Measurements from ENCODE around the gene KCNH1.
"Not testable (repeated sequence)": the region's sequence is repeated elsewhere in the genome, so short reads cannot be mapped to it uniquely, and the experiment has no call there.

KCNH1 gene

DNA sequence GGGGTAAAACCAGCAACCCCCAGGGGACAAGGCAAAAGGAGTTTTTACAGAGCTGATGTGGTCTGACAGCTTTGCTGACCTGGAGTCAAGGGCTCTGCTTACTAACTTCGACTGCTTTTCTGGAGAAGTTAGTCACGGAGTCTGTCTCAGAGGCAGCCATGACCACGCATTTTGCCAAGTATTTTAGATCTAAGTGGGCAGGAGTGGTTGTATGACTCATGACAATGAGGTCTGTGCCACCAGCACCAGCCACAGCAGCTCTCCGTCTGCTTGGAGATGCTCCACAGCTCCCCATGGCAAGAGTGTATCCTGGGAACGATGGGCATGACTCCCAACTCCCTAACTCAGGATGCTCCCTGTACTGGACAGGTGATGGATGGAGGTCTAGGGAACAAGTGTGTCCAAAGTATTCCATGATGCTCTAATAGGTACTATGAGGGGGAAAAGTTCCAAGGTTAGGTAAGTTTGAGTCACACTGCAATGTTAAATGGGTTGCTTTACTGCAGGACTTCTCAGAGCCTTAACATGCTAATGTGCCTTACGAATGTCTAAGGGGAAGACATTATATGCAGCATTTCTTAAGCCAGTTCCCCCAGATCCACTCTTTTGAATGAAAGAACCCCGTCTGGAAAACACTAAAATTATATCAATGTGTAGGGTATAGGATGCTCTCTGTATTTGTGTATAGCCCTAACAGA lies 446.2 kb downstream of the KCNH1 start:
- DNase-seq (ENCODE audit: low spot score), result no peak

DNA sequence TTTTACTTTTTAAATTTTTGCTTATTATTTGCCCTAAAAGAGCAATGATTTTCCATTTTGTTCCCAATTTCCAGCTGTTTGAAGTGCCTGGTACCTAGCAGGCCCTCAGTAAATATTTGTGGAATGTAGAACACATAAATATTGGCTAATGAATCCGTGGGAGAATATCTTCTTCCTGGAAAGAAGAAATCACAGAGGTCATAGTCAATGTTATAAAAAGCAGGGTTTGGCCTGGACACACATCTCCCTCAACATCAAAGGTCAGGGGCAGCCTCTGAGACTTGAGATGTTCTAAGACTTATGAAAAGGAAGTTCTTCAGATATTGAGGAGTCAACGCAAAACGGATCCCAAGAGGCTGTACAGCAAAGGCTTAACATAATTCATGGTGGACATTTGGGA lies 447.1 kb downstream of the KCNH1 start:
- no peak for DNase-seq (ENCODE audit: low spot score)

DNA sequence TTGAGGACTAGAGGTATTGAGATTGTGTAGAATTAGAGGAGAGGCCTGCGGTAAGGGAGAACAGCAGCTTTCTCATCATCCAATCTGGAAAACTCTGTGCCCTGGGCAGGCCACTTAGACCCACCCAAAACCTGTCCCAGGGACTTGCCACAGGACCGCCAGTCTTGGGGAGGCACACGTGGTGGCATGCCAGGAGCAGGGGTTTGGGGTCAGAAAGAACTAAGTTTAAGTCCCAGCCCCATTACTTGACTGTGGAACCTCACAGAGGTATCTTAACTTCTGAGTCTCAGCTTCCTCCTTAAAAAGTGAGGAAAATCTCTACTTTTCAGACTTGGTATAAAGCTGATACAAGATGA lies 448.7 kb downstream of the KCNH1 start:
- DNase-seq (ENCODE audit: low spot score), result no peak

DNA sequence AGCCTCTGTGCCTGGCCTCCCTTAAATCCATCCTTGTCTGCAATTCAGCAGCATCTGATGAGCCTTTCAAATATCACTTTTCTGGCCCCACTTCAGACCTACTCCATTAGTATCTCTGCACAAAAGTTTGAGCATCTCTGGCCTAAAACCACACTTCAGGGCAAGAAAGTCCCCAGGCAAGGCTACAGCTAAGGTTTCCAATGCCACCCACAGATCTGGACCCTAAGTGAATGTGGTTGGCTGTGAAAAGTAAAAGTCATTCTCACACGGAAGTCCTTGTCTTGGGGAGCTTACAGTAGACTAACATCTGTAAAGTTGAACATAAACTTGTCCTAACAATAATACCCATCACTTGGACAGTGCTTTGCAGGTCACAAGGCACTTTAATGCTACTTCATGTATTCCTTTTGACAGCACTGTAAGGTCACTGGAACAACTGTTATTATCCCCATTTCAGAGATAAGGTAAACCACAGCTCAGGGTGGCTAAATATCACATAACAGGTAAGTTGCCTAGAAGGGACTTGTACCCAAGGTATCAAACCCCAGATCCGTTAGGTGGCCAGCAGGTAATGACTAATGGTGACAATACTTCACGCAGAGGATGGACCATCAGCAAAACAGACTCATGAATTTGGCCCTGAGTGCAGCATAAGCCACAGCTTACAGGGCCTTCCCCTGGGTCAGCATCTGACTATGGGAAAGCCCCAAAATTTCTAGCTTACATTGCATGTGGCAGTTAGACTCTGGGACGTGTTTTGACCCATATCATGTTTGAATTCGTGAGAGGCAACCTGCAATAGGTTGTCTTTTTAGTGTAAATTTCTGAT lies 449.3 kb downstream of the KCNH1 start:
- no peak for DNase-seq (ENCODE audit: low spot score)

DNA sequence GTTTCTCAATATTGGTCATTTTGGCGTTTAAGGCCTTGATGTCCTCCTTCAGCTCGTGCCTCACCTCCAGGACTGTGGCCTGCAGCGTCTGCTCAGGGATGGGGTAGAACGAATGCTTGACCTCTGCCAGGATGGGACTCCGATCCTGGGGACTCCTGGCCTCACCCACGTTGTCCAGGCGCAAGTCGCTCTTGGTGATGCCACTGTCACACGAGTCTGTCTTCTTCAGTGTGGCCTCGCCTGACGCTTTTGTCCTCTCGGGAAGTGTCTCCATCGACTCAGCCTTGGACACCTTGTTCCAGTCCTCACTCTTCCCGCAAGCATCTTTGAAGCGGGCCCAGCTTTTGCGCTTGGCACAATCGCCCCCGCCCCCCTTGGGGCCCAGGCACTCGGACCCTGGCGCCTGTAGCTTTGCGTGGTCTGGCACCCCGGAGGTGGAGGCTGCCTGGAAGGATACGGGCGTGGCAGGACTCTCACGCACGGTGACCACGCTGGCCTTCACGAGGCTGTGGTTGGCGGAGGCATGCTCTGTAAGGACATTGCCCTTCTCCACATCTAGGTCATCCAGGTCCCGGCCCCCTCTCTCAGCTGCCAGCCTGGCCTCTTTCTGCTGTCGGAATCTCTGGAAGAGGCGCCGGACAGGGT lies 450.4 kb downstream of the KCNH1 start:
- no peak for DNase-seq (ENCODE audit: low spot score)

DNA sequence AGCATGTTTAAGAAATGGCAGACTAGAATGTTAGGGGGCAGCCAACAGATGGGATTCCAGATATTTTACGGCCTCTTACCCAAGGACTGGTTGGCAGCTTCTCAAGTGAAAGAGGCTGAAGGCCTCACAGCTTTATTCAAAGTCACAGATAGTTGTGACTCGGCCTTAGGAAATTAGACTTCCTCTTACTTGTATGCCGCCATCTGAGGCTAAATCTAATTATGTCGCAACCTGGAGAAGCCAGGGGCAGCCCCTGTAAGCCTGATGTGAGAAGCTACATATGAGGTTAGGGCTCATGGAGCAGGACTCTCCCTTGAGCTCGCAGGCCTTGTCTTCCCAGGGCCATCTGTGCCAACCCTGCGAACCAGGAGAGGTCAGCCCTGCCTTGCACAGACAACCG lies 452.8 kb downstream of the KCNH1 start:
- no peak for DNase-seq (ENCODE audit: low spot score)

DNA sequence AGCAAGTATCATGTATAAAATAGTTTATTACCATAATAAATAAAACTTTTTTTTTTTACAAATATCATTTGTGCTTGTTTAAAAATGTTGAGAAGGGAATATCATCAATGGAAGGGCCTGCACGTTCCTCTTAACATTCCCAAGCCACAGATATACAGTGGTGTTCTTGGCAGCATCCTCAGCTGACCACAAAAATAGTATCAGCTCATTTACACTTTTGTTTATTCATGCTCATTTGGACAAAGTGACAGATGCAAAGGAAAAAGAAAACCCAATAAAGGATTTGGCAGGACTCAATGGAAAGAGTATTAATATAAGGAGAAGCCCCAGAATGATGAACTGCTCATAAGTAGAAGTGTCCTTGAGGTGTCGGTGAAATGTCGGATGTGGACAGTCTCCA lies 455.6 kb downstream of the KCNH1 start:
- no peak for DNase-seq (ENCODE audit: low spot score)

DNA sequence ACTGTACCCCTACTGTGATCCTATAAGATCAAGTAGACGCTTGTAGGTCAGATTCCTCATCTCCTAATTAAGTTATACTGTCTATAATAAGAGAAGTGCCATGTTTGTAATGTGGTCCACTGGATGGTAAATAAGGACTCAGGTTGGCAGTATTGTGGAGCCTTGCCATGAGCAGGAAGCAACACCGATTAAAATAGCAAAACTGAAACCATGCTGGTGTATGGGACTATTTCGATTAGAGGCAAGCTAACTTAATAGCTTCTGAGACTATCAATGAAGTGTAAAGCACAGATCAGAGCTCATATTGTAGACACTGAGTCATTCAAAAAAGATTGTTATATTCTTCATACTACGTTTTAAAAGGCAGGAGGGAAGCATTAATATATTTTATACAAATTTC lies 456.4 kb downstream of the KCNH1 start:
- DNase-seq (ENCODE audit: low spot score), result no peak

DNA sequence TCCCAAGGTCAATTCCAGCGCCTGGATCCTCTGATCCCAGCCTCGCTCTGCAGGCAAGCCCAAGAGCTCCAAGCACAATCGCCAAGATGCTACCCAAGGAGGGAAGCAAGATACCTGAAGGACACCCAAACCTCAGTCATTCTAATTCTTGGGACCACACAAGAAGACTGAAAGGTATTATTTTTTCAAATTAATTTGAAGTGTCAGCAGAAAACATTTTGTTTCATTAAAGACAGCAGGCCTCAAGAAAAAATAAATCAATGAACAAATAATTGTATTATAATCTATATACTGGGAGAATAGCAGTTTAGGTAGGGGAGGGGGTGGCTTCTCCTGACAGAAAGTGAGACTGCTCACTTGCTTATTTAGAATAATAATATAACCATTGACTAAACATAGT lies 457.4 kb downstream of the KCNH1 start:
- no peak for DNase-seq (ENCODE audit: low spot score)

DNA sequence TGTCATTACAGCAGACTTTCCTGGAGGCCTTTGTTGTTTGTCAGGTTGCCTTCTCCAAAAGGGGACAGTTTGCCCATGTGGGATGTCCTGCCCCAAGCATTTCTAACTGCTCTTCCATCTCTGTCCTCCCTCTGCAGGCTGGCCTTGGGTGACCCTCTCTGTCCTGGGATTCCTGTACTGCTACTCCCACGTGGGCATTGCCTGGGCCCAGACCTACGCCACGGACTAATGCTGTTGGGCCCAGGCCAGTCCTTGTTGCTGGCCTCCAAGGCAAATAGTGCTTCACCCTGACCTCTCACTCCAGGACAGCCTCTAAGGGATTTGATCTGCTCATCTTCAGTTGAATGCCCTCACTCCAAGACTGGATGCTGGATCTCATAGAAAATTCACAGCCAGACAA lies 459.8 kb downstream of the KCNH1 start:
- DNase-seq (ENCODE audit: low spot score), result no peak

DNA sequence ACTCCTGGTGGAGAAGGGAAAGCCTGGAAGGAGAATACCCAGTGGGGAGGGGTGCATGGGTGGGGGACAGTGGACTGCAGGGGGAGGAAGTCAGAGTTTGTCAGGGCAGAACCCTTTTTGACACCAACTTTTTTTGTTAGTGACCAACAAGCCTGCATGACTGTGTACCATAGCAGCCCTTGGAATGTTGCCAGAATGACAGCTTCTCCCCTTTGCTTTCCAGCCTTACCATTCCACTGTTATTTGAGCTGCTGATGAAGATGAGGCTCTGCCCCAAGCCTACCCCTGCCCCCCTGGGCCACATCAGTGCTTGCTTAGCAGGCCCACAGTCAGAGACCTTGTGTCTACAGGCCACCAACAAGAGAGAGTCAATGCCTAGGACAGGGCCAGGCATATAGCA lies 464.0 kb downstream of the KCNH1 start:
- DNase-seq (ENCODE audit: low spot score), result no peak

DNA sequence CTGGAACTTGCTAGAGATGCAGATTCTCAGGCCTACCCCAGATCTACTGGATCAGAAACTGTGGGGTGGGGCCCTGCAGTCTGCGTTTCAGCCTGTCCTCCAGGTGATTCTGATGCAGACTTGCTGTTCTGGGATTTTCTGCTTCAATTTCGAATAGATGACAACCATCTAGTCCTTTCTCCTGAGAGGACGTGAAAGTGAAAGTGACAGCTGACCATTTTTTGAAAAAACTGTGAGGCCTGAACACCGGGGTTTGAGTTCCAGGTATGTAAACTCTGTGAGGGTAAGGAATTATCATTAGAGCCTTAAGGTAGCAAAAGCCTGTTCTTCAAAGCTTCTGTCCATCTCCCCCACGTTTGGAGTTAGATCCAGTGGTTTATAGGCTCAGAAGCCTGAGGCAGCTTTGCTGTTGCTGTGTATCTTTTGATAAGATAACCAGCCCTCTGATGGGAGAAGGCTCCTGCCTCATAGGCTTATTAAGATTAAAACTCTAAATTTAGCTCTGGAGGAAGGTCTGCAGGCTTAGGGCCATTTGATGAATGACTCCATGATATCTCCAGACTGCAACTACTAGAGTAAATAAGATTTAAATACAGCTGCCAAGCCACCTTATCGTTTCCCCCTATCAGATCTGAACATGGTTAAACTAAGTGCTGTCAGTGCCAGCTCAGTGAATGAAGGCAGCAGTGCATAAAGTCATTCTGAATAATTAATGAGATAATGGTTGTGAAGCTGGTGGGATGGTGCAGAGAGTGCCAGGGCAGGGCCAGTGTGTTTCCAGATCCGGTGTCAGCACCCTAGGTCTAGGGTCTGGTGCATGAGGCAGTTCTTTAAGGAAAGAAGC lies 470.0 kb downstream of the KCNH1 start:
- DNase-seq (ENCODE audit: low spot score), result no peak

DNA sequence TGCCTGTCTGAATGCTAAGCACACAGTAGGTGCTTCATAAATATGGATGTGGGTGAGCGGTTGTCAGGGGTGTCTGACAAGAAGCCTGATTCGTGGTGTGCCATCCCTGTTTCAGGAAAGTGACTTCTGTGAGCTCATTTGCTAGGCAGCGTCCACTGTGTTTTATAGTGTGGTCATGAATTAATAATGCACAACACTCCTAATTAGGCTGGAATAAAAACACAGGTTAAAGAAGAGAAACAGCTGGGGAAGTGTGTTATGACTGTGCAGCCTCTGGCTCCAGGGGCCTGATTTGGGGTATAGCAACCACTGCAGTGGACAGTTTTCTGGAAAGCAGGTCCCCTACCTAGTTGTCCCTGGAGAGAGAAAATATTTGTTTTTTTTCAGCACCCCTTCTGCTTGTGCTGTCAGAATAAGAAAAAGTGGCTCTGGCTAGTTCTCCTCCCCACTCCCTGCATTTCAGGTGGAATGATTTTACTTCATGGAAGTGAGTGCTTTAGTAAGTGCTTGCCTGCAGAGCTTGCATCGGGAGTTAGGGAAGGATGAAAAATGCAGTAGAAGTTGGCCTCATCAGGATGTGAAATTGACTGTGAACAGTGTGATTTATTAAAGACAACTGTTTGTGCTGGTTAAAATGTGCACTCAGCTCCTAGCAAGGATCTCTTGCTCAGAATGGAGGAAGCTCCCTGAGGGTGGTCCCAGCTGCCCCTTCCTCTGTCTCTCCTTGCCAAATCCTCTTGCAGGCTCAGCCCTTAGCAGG lies 471.5 kb downstream of the KCNH1 start:
- no peak for DNase-seq (ENCODE audit: low spot score)

DNA sequence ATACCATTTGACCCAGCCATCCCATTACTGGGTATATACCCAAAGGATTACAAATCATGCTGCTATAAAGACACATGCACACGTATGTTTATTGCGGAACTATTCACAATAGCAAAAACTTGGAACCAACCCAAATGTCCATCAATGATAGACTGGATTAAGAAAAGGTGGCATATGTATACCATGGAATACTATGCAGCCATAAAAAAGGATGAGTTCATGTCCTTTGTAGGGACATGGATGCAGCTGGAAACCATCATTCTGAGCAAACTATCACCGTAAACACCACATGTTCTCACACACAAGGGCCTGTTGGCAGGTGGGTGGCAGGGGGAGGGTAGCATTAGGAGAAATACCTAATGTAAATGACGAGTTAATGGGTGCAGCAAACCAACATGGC lies 472.4 kb downstream of the KCNH1 start:
- DNase-seq (ENCODE audit: low spot score), result not testable (repeated sequence)

DNA sequence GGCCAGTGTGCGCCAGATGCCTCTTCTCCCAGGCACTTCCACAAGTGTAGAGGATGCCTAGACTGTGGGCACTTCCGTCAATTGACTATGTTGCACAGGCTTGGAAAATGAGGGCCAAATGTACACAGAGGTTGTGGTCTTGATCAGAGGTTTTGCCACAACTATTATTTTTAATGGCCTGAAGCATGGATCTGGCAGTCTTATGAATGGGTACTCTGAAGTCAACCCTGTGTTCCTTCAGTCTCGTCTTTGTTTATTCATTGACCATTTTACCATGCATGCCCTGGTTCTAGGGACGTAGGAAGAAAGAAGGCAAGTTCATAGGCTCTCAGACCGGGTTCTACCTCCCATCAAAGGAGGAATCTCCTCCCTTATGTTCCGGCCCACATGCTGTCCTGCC lies 476.1 kb downstream of the KCNH1 start:
- DNase-seq (ENCODE audit: low spot score), result no peak

DNA sequence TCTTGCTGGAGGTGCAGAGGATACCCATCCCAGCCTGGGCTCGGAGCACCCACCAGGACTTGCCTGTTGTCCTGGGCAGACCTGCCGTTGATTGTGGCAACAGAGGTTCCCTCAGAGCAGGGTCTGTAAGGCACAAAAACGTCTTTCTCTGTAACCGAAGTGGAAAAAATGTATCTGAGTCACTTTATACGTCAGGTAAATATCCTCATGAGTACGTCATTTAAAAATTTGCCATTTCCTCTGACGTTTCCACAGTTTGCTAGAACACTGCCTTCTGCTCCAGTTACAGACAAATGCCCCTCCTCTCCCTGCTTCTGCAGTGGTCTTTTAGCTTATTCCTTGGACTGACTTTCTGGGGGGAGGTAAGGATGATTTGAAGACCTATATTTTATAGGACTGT lies 478.4 kb downstream of the KCNH1 start:
- no peak for DNase-seq (ENCODE audit: low spot score)

DNA sequence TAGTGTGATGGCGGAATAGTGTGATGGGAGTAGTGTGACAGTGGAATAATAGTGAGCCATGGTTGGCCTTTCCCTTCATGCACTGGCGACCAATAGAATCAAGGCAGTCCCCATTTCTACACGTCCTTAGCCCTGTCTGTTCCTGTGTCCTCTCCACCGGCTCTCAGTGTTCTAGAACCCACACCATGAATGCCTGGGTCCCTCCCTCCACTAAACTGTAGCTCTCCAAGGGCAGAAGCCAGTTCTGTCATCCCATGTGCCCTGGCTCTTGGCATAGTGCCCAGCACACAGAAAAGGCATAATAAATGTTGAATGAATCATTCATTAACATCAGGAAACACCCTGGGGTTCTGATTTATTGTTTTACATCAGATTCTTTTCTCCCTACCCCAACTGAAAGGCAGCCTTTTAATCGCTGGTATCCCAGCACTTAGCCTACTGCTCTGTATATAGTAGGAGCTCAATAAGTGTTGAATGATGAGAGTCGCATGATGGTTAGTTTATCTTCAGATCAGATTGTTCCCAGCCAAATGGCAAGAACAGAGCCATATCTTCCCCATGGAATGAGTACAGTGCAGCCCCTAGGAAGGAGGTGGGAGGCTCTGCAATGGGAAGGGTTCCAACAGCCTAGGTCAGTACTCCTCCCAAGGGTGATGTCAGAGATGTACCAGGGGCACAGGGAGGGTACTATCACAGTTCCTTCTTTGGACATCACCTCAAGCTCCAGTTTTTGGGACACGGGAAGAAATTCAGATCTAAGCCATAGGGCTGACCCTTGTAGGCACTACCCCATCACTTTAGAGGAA lies 479.6 kb downstream of the KCNH1 start:
- no peak for DNase-seq (ENCODE audit: low spot score)

DNA sequence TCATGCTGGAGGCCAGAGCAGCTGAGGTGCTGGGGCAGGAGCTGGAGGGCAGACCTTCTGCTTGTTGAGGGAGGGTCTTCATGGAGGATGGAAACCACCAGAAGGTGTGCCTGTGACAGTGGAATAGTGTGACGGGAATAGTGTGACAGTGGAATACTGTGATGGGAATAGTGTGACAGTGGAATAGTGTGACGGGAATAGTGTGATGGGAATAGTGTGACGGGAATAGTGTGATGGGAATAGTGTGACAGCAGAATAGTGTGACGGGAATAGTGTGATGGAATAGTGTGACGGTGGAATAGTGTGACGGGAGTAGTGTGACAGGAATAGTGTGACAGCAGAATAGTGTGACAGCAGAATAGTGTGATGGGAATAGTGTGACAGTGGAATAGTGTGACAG lies 480.2 kb downstream of the KCNH1 start:
- DNase-seq (ENCODE audit: low spot score), result no peak

DNA sequence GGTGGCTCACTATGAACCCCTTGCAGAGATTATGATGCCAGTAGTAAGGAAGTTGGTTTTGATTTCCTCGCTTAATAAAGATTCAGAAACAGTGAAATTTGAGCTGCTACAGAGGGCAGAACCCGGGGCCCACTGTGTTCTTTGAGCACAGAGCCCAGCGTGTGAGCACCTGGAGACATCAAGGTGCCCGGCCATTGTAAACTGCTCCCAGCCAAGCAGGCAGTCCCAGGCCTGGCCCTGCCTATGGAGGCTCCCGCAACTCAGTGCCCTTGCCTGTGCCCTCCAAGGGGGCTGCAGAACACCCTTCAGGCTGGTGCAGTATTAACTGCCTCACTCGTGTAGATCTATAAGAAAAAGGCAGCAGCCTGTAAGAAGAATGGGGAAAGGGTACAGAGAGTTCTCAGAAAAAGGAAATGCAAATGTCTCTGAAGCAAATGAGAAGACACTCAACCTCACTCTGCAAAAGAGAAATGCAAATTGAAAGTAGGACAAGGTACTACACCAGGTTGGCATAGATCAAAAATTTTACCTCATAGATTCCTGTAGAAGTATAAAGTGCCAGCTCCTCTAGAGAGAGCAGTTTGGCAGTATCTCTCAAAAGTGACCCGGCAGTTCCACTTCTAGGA lies 481.5 kb downstream of the KCNH1 start:
- no peak for DNase-seq (ENCODE audit: low spot score)

DNA sequence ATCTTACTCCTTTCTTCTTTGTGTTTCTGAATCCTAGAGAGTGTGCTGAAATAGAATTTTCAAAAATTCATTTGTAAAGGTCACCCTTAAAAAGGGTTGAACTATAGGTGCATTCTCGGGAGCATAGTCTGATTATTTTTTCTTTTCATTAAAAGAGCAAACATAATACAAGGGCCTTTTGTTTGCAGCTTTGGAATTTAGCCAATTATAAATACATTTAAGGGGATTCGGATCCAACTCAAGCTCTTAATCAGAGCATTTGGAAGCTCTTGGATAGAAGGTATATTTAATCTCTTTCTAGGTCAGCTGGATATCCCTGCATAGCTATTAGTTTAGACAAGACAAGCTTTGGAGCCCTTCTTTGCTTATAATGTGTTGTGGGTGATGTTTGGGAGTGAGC lies 483.5 kb downstream of the KCNH1 start:
- no peak for DNase-seq (ENCODE audit: low spot score)
